Sigmoid colon (tissue), 4 donors: ENCODE results near the gene CDK6.

Source experiments
- POLR2AphosphoS5 ChIP-seq, 4 donors: sonication (generic); formaldehyde crosslinking; IDR thresholded peaks; one replicate each; pipeline ENCODE4 v1.6.1; 2017; ENCODE audit warnings: antibody characterized with exemption in 4 of 4
- TF ChIP-seq, protein P1 (sequence below), 4 experiments: fragments of 450-650 bp in 3 of 4; fragments of 200-600 bp in 1 of 4; IDR thresholded peaks; one replicate each; pipeline ENCODE4 v1.5.1; 2016 to 2019; ENCODE audit warnings: antibody characterized with exemption in 4 of 4, mild to moderate bottlenecking in 3 of 4, moderate library complexity in 2 of 4

DNA sequence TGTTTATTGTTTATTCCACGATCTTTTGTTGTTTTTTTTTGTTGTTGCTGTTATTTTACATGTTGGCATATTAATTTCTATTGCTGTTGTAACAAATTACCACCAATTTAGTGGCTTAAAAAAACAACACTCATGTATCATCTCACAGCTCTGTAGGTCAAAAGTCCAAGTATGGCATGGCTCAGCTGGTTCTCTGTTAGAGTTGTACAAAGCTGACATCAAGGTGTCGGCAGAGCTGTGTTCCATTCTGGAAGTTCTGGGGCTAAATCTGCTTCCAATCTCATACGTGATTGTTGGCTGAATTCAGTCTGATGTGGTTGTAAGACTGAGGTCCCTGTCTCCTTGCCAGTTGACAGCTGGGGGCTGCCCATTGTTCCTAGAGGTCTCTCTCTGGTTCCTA is 186.0 kb downstream of the CDK6 start:
- TF ChIP-seq, protein P1, sequence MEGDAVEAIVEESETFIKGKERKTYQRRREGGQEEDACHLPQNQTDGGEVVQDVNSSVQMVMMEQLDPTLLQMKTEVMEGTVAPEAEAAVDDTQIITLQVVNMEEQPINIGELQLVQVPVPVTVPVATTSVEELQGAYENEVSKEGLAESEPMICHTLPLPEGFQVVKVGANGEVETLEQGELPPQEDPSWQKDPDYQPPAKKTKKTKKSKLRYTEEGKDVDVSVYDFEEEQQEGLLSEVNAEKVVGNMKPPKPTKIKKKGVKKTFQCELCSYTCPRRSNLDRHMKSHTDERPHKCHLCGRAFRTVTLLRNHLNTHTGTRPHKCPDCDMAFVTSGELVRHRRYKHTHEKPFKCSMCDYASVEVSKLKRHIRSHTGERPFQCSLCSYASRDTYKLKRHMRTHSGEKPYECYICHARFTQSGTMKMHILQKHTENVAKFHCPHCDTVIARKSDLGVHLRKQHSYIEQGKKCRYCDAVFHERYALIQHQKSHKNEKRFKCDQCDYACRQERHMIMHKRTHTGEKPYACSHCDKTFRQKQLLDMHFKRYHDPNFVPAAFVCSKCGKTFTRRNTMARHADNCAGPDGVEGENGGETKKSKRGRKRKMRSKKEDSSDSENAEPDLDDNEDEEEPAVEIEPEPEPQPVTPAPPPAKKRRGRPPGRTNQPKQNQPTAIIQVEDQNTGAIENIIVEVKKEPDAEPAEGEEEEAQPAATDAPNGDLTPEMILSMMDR (IDR thresholded peaks at IDR 0.05): no peak
- no peak for TF ChIP-seq POLR2AphosphoS5 (IDR thresholded peaks at IDR 0.05)
